BE2C (cell line): ENCODE data around the gene SORBS2.
"Not testable (repeated sequence)": the region's sequence is repeated elsewhere in the genome, so short reads cannot be mapped to it uniquely, and the experiment has no call there.

Experiments used
- DNase-seq: peaks from one replicate; pipeline ENCODE4 v3.0.0-alpha.2; 2020
- H3K27me3 ChIP-seq: fragments of 250-450 bp; sonication (Bioruptor Pico); 2 replicates; pipeline ENCODE4 v1.5.1; 2020; ENCODE audit warnings: mild to moderate bottlenecking
- H3K36me3 ChIP-seq: fragments of 250-450 bp; sonication (Bioruptor Pico); 2 replicates; pipeline ENCODE4 v1.5.1; 2020; ENCODE audit warnings: mild to moderate bottlenecking
- H3K4me1 ChIP-seq: fragments of 250-450 bp; sonication (Bioruptor Pico); 2 replicates; pipeline ENCODE4 v1.5.1; 2020
- H3K4me3 ChIP-seq: 2 replicates; pipeline ENCODE4 v1.5.1; 2011; ENCODE audit warnings: low read depth, low read length
- H3K9me3 ChIP-seq: fragments of 250-450 bp; sonication (Bioruptor Pico); 2 replicates; pipeline ENCODE4 v1.5.1; 2020
- CTCF ChIP-seq: IDR thresholded peaks from 2 replicates; pipeline ENCODE4 v1.5.1; 2012; ENCODE audit warnings: mild to moderate bottlenecking, low read depth, low read length

Gene SORBS2

GRCh38 chr4:185711726-185712125 lies 100.3 kb downstream of the SORBS2 start:
- DNase-seq = no peak
- no peaks in the 10 kb centered on the region for H3K36me3 ChIP-seq
- H3K27me3 ChIP-seq = no peaks in the 10 kb centered on the region
- H3K4me1 ChIP-seq = peaks cover 39% of the 10 kb centered on the region
- H3K4me3 ChIP-seq = no peak overlapping the region
- H3K9me3 ChIP-seq = no peaks in the 10 kb centered on the region
- TF ChIP-seq CTCF = no peak

- no peak for TF ChIP-seq CTCF
- Histone ChIP-seq H3K4me3 (no peak overlapping the region), H3K9me3 (no peaks in the 10 kb centered on the region), H3K36me3 (no peaks in the 10 kb centered on the region), H3K4me1 (peaks cover 27% of the 10 kb centered on the region), H3K27me3 (no peaks in the 10 kb centered on the region)
- DNase-seq = no peak
These were observed 101.5 kb downstream of the SORBS2 start for GRCh38 chr4:185710487-185710995.

- H3K36me3 ChIP-seq = no peaks in the 10 kb centered on the region
- no peaks in the 10 kb centered on the region for H3K27me3 ChIP-seq
- no peak for TF ChIP-seq CTCF
- H3K4me3 ChIP-seq = no peak overlapping the region
- no peaks in the 10 kb centered on the region for H3K9me3 ChIP-seq
- H3K4me1 ChIP-seq = peaks cover 26% of the 10 kb centered on the region
- no peak for DNase-seq
These were observed 102.0 kb downstream of the SORBS2 start for GRCh38 chr4:185709802-185710486.

- no peak for DNase-seq
- no peak for TF ChIP-seq CTCF
- Histone ChIP-seq H3K4me3 (no peak overlapping the region), H3K9me3 (no peaks in the 10 kb centered on the region), H3K27me3 (no peaks in the 10 kb centered on the region), H3K4me1 (peaks cover 20% of the 10 kb centered on the region), H3K36me3 (no peaks in the 10 kb centered on the region)
These were observed 103.6 kb downstream of the SORBS2 start for GRCh38 chr4:185708348-185708747.

GRCh38 chr4:185707622-185708021 lies 104.4 kb downstream of the SORBS2 start:
- H3K4me1 ChIP-seq = peaks cover 15% of the 10 kb centered on the region; the same call in 1 of the 2 replicates
- H3K9me3 ChIP-seq, DNase-seq, H3K27me3 ChIP-seq, H3K36me3 ChIP-seq, H3K4me3 ChIP-seq: not testable (repeated sequence)

GRCh38 chr4:185702147-185702663 lies 109.8 kb downstream of the SORBS2 start:
- Histone ChIP-seq H3K4me1 (peaks cover 24% of the 10 kb centered on the region), H3K27me3 (no peaks in the 10 kb centered on the region), H3K4me3 (no peak overlapping the region), H3K36me3 (no peaks in the 10 kb centered on the region), H3K9me3 (no peaks in the 10 kb centered on the region)
- TF ChIP-seq CTCF = no peak
- DNase-seq = no peak
